Measurements from ENCODE around the gene RHBDL3. TPM values are rescaled to one million over a fixed set of nuclear protein-coding genes. Genes with fewer than 3 reads are reported as not detected.

Gene RHBDL3
- total RNA-seq, 1 donor from 2014 or later, result 0.08 TPM

Other genes starting within 250 kb of the RHBDL3 start
- 16.2 TPM for gene RHOT1, start 123.3 kb upstream of the RHBDL3 start, total RNA-seq
- 11.6 TPM for gene C17orf75, start 76.3 kb downstream of the RHBDL3 start, total RNA-seq
- 131 TPM for gene ZNF207, start 84.3 kb downstream of the RHBDL3 start, total RNA-seq
- 87.0 TPM for gene PSMD11, start 178.7 kb downstream of the RHBDL3 start, total RNA-seq
- gene CDK5R1, start 221.2 kb downstream of the RHBDL3 start, total RNA-seq, result 12.6 TPM

All from esophagus mucosa (tissue), 1 donor.